Bronchial epithelial cell (primary cell): ENCODE results near the gene SLC50A1. TPM values are rescaled to one million over a fixed set of nuclear protein-coding genes. Genes with fewer than 3 reads are reported as not detected.
"Not testable (repeated sequence)": the region's sequence is repeated elsewhere in the genome, so short reads cannot be mapped to it uniquely, and the experiment has no call there.

Experiments
- DNase-seq: peaks from one replicate; pipeline ENCODE4 v3.0.0-alpha.2; 2010; ENCODE audit warnings: low read depth
- FAIRE-seq: peaks from 2 replicates; lab custom pipeline; 2011; peaks lifted over from hg19 to GRCh38; lab: Jason Lieb, UNC
- H3K27me3 ChIP-seq: 2 replicates; pipeline ENCODE4 v1.5.1; 2011; ENCODE audit warnings: low read length; ENCODE audit not compliant: control insufficient read depth, insufficient read depth
- H3K36me3 ChIP-seq: 2 replicates; pipeline ENCODE4 v1.5.1; 2011; ENCODE audit warnings: low read length; ENCODE audit not compliant: control insufficient read depth, insufficient read depth
- H3K4me3 ChIP-seq: 2 replicates; pipeline ENCODE4 v1.5.1; 2011; ENCODE audit warnings: mild to moderate bottlenecking, low read depth, low read length, control low read depth
- CTCF ChIP-seq: IDR thresholded peaks from 2 replicates; pipeline ENCODE4 v1.5.1; 2011; ENCODE audit warnings: mild to moderate bottlenecking, moderate library complexity, low read length, control low read depth, inconsistent platforms; ENCODE audit not compliant: insufficient read depth, severe bottlenecking
- total RNA-seq: library from RNA; depleted of rRNA; stranded (reverse); fragments of >200 nt; gene quantifications from 2 replicates; pipeline ENCODE4 v1.2.1, GENCODE V29; 2014

Gene SLC50A1
- total RNA-seq, 1 donor from 2014 or later, result 149 TPM

GRCh38 chr1:155140630-155140953 is 4.9 kb downstream of the SLC50A1 start:
- FAIRE-seq (no peak), DNase-seq (no peak)
- no peaks in the 10 kb centered on the region for H3K36me3 ChIP-seq
- peak overlapping the region; percentile 81 for H3K4me3 ChIP-seq
- H3K27me3 ChIP-seq, result no peaks in the 10 kb centered on the region
- TF ChIP-seq CTCF, result no peak

DNA sequence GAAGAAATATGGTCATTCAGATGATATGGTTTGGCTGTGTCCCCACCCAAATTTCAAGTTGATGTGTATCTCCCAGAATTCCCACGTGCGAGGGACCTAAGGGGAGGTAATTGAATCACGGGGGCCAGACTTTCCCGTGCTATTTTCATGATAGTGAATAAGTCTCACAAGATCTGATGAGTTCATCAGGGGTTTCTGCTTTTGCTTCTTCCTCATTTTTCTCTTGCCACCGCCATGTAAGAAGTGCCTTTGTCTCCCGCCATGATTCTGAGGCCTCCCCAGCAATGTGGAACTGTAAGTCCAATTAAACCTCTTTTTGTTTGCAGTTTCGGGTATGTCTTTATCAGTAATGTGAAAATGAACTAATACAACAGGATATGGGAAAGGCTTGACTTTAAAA is 6.1 kb downstream of the SLC50A1 start:
- H3K36me3 ChIP-seq, result no peaks in the 10 kb centered on the region
- FAIRE-seq (no peak), DNase-seq (no peak)
- no peak overlapping the region for H3K4me3 ChIP-seq
- H3K27me3 ChIP-seq, result no peaks in the 10 kb centered on the region
- TF ChIP-seq CTCF, result no peak

- no peak for TF ChIP-seq CTCF
- Histone ChIP-seq H3K4me3 (no peak overlapping the region), H3K36me3 (no peaks in the 10 kb centered on the region), H3K27me3 (no peaks in the 10 kb centered on the region)
- FAIRE-seq (no peak), DNase-seq (no peak)
These were observed 9.8 kb downstream of the SLC50A1 start for GRCh38 chr1:155145491-155145890.

DNA sequence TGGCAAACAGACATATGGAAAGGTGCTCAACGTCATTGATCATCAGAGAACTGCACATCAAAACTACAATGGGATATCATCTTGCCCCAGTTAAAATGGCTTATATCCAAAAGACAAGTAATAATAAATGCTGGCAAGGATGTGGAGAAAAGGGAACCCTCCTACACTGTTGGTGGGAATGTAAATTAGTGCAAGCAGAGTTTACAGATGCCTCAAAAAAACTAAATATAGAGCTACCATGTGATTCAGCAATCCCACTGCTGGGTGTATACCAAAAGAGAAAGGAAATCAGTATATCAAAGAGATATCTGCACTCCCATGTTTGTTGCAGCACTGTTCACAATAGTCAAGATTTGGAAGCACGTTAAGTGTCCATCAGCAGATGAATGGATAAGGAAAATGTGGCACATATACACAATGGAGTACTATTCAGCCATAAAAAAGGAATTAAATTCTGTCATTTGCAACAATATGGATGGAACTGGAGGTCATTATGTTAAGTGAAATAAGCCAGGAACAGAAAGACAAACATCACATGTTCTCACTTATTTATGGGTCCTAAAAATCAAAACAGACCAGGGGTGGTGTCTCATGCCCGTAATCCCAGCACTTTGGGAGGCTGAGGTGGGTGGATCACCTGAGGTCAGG is 20.5 kb downstream of the SLC50A1 start:
- H3K36me3 ChIP-seq, DNase-seq, H3K4me3 ChIP-seq, H3K27me3 ChIP-seq, FAIRE-seq: not testable (repeated sequence)

DNA sequence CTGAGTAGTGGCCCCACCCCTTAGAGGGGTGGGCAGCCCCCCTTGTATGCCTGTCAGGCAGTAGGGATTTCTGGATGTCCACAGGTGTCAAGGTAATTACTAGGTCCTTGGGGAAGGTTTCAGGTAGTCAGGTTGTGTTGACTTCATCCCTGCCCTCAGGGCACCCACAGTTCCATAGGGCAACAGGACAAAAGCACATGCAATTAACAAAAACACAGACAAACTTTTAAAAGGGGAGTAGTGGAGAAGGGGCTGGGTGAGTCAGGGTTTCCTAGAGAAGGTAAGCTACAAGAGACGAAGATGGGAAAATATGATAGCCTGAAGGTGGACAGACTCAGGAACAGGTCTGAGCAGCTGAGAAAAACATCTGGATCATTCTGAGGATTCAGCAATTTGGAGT is 23.3 kb downstream of the SLC50A1 start:
- no peak for FAIRE-seq
- DNase-seq, result no peak
- Histone ChIP-seq H3K36me3 (no peaks in the 10 kb centered on the region), H3K27me3 (no peaks in the 10 kb centered on the region), H3K4me3 (no peak overlapping the region)
- TF ChIP-seq CTCF, result no peak

GRCh38 chr1:155160128-155160527 is 24.5 kb downstream of the SLC50A1 start:
- no peaks in the 10 kb centered on the region for H3K36me3 ChIP-seq
- H3K4me3 ChIP-seq, result no peak overlapping the region
- H3K27me3 ChIP-seq, result no peaks in the 10 kb centered on the region
- FAIRE-seq (no peak), DNase-seq (no peak)
- TF ChIP-seq CTCF, result no peak

DNA sequence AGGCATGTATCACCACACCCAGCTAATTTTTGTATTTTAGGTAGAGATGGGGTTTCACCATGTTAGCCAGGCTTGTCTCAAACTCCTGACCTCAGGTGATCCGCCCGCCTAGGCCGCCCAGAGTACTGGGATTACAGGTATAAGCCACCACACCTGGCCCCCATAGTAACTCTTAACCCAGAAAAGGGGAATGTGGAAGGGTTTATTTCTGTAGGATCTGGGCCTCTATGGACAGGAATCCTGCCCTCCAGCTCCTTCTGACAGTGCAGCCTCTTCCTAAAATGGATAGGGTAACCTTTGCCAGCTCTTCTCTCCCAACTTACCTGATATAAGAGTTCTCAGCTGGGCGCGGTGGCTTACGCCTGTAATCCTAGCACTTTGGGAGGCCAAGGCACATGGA is 27.0 kb downstream of the SLC50A1 start:
- not testable (repeated sequence) for H3K27me3 ChIP-seq, DNase-seq, H3K4me3 ChIP-seq, H3K36me3 ChIP-seq, FAIRE-seq

DNA sequence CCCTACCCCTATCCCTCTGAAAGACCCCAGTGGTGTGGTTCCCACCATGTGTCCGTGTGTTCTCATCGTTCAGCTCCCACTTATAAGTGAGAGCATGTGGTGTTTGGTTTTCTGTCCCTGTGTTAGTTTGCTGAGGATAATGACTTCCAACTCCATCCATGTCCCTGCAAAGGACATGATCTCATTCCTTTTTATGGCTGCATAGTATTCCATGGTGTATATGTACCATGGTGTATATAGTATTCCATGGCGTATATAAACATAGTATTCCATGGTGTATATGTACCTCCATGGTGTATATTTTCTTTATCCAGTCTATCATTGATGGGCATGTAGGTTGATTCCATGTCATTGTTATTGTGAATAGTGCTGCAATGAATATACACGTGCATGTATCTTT is 28.1 kb downstream of the SLC50A1 start:
- not testable (repeated sequence) for H3K36me3 ChIP-seq, H3K27me3 ChIP-seq, DNase-seq, H3K4me3 ChIP-seq, FAIRE-seq

DNA sequence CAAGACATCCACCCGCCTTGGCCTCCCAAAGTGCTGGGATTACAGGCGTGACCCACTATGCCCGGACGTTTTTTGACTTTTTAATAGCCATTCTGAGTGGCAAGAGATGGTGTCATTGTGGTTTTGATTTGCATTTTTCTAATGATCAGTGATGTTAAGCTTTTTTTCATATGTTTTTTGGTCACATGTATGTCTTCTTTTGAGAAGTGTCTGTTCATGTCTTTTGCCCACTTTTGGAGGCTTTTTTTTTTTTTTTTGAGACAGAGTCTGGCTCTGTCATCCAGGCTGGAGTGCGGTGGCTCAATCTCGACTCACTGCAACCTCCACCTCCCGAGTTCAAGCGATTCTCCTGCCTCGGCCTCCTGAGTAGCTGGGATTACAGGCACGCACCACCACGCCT is 29.0 kb downstream of the SLC50A1 start:
- not testable (repeated sequence) for H3K4me3 ChIP-seq, FAIRE-seq

More for the DNA sequence above, 29.0 kb downstream of the SLC50A1 start:
- not testable (repeated sequence) for H3K36me3 ChIP-seq, H3K27me3 ChIP-seq, DNase-seq
